GM19397 (cell line): Measurements from ENCODE around the gene TMEM178B.
"Not testable (repeated sequence)": the region's sequence is repeated elsewhere in the genome, so short reads cannot be mapped to it uniquely, and the experiment has no call there.

Experiments used
- ATAC-seq: cut with Tn5 transposase; IDR thresholded peaks from one replicate; pipeline ENCODE4 v1.9.1; 2021; ENCODE audit warnings: mild to moderate bottlenecking, moderate library complexity; ENCODE audit not compliant: unreplicated experiment

The TMEM178B gene

GRCh38 chr7:141133646-141134045 is 59.8 kb downstream of the TMEM178B start:
- no peak for ATAC-seq

GRCh38 chr7:141142058-141142457 is 68.2 kb downstream of the TMEM178B start:
- no peak for ATAC-seq

DNA sequence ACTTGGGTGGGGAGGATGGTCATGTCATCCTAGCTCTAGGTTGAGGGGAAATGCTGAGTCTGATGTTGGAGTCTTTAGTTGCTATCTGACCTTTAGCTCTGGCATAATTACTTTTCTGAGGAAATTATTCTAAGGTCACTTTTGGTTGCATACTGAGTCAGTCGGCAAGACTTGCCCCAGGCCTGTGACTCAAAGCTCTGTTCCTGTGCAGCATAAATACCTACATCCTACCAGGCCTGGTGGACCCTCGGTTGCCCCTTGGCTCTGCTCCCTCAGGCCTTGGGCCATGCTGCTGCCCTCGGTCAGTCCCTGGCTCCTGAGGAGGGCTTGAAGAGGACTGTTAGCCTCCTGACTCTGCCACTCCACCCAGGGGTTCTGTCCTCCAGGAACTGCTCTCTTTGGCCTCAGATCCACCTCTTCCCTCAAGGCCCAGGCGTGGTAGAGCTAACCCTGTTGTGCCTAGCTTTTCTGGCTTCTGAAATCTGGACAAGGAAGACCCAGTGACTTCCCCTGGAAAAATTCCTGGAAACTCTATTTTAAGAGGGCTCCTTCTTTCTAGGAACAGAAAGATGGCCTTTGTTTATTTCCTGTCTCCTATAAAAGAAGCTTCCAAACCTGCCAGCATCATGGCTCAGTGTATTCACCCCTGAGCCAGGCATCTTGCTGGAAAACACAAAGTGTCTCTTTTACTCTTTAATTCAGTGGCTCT is 71.2 kb downstream of the TMEM178B start:
- ATAC-seq = no peak

DNA sequence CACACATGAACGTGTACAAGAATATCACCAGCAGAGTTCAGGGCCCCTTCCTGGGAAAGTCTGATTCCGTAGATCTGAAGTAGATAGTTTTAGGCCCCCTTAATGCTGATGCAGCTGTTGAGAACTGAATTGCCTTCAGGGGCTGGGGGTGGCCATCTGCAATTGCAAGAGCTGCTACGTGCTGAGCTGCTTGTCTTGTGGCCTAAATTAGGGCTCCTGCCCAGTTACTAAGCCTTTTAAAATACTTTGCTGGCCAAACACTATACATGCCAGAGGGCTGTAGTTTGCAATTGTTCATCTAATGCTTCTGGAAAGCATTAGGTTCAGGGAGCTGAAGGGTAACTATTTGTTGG is 71.7 kb downstream of the TMEM178B start:
- no peak for ATAC-seq

GRCh38 chr7:141147482-141147881 is 73.6 kb downstream of the TMEM178B start:
- ATAC-seq = no peak

DNA sequence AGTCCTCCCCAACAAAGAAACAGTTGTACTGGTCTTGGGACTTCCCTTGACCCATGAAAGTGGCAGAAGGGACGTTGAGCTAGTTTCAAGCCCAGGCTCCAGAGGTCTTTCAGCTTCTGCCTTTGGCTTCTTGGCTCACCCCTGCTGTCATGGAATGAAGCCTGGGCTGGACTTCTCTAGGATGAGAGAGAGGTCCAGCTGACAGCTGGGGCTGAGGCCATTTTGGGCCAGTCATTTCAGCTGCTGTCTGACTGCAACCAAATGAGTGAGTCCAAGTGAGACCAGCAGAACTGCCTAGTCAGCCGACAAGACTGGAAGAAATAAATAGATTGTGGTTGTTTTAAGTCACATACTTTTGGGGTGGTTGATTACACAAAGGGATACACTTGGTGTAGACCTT is 76.6 kb downstream of the TMEM178B start:
- no peak for ATAC-seq

DNA sequence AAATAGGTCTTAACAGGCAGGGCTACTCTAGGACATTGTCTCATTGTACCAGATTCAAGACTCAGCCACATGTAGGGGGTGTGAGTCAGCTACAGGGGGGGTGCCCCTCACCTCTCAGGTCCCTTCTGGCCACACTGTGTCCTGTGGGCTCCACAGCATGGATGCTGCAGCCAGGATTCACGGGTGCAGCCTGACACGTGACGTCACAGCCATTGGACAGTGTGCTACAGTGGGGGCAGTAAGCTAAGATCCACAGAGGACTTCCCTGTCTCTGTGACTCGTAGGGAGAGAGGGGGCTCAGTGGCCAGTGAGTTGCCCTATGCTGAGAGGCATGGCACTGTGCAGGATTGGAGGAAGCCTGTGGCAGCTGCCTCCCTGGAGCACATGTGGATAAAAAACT is 77.9 kb downstream of the TMEM178B start:
- no peak for ATAC-seq

- ATAC-seq = no peak
Observed at GRCh38 chr7:141153231-141153630, 79.4 kb downstream of the TMEM178B start.

DNA sequence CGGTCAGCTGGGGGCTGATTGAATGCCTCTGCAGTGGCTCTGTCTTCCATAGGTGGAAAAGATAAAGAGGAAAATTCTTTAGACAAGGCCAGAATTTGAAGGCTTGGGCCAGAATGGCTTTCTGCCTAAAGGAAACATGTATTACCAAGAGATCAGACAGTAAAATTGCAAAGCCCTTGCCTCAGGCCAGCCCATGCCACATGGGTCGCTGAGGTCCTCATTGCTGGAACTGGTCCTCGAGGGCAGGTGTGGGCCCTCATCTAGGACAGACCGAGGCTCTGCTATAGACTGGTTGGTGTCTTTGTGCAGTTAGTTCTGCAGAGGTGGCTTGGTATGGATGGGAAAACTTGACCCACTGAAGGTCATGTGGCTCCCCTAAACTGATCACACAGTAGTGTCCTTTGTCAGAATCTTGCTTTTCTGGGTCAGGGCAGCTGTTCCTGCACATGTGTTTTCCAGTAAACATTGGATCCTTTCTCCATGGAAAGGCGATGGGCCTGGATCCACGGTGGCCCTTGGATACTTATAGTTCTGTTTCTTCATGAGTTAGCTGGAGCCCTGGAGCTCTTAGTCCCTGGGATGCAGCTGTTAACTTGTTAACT is 80.4 kb downstream of the TMEM178B start:
- ATAC-seq = no peak

GRCh38 chr7:141156407-141156806 is 82.5 kb downstream of the TMEM178B start:
- no peak for ATAC-seq

DNA sequence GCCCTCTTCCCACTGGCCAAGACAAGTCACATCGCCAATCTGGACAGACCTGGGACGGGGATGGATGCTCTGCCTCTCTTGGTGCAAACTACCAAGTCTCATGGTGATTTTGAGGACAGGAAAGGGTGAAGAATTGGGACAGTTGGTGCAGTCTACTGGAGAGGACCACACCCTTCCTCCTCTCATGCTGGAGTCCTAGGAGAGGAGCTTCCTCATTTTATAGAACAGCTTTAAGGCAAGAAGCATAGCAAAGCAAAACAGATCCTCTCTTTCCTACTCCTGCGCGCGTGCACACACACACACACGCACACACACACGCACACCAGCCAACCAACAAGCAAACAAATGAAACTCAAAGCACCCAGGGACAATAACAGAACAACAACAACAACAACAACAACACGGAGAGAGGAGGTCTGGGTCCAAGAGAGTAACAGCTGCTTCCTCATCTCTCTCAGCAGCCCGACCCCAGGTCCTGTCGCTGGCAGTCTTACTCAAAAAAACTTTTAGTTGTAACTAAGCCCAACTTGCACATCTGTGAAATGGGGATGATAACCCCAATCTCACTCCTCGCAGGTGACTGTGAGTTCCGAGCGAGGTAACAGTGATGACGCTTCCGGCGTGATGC is 83.4 kb downstream of the TMEM178B start:
- no peak for ATAC-seq

DNA sequence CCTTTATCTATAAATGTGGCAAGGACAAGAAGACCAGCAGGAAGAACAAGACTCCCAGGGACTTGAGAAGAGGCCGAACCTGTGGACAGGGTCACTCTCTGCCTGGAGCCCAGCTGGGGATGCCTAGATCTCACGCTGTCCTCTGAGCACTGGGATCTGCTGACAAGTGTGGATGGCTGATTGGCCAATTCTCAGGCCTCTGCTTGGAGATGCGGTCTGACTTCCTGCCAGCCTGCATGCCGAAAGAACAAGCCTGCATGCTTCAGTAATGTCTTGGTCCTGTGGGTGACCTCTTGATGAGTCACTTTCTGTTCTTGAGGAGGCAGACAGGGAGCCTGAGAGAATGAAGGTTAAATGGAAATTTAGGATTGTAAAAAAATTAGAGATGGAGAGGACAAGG is 84.7 kb downstream of the TMEM178B start:
- ATAC-seq = no peak

GRCh38 chr7:141160246-141160860 is 86.5 kb downstream of the TMEM178B start:
- no peak for ATAC-seq

DNA sequence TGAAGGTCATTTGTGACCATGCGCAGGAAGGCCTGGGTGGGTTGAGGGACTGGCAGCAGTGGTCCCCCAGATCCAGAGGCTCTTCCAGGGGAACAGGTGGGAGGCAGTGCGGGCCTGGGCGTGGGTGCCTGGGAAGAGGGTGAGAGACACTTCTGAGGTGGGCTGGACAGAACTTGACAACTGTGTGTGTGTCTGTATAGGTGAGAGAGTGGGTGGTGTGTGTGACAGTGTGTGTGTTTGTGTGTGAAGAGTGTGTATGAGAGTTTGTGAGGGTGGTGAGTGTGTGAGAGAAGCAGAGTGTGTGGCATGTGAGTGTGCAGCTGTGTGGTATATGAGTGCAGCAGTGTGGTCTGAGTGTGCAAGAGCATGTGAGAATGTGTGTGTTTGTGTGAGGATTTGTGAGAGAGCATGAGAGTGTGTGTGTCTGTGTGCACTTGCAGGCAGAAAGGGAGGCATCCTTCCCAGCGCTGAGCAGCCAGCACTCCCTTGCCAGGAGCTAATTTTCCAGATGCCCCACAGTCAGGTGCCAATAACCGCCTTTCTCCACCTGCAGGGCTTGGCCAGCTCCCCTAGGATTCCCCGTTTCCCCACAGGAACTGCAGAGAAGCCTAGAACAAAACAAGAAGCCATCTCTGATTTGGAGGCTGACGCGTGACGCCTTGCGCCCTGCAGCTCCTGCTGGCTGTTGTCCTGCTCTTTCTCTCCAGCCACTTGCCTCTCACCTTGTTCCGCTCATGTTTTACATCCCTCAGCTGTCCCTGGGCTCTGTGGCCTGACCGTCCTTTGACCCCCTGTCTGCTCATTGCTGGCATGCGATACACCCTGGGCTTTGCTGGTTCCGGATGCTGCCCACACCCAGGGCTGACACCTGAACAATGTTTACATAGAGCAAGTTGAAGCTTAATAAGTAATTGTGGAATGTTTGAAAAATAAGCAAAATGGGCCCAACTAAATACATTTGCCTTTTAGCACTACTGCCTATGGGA is 88.0 kb downstream of the TMEM178B start:
- no peak for ATAC-seq

GRCh38 chr7:141165521-141165920 is 91.7 kb downstream of the TMEM178B start:
- no peak for ATAC-seq

DNA sequence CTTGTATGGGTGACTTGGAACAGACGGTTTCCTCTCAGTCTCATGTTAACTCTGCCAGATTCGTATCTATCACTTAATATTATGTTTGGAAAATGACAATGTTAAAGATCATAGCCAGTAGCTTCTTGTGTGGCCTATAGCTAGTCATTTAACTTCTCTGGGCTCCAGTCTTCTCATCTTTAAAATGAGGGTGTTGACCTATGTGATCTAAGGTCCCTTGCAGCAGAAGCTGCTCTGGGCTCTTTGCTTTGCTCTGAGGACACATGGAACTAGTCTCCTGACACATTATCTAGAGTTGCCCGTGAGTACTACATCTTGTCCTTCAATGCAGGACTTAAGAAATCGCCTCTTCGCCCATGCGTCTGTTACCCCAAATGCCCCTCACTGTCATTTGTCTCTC is 93.1 kb downstream of the TMEM178B start:
- ATAC-seq = no peak

- ATAC-seq = no peak
Observed at GRCh38 chr7:141167381-141167964, 93.6 kb downstream of the TMEM178B start.

DNA sequence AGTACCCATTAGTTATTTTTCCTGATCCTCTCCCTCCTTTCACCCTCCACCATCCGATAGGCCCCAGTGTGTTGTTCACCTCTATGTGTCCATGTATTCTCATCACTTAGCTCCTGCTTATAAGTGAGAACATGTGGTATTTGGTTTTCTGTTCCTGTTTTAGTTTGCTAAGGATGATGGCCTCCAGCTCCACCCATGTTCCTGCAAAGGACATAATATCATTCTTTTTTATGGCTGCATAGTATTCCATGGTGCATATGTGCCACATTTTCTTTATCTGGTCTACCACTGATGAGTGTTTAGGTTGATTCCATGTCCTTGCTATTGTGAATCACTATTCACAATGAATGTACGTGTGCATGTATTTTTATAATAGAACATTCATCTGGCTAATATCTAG is 95.3 kb downstream of the TMEM178B start:
- not testable (repeated sequence) for ATAC-seq

- not testable (repeated sequence) for ATAC-seq
Observed at GRCh38 chr7:141175728-141176127, 101.9 kb downstream of the TMEM178B start.

DNA sequence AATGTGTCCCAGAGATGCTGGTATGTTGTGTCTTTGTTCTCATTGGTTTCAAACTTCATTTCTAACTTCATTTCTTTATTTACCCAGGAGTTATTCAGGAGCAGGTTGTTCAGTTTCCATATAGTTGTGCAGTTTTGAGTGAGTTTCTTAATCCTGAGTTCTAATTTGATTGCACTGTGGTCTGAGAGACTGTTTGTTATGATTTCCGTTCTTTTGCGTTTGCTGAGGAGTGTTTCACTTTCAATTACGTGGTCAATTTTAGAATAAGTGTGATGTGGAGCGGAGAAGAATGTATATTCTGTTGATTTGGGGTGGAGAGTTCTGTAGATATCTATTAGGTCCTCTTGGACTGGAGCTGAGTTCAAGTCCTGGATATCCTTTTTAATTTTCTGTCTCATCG is 103.3 kb downstream of the TMEM178B start:
- ATAC-seq = not testable (repeated sequence)
